ENCODE data around the gene ABCC4.
"Not testable (repeated sequence)": the region's sequence is repeated elsewhere in the genome, so short reads cannot be mapped to it uniquely, and the experiment has no call there.

DNA sequence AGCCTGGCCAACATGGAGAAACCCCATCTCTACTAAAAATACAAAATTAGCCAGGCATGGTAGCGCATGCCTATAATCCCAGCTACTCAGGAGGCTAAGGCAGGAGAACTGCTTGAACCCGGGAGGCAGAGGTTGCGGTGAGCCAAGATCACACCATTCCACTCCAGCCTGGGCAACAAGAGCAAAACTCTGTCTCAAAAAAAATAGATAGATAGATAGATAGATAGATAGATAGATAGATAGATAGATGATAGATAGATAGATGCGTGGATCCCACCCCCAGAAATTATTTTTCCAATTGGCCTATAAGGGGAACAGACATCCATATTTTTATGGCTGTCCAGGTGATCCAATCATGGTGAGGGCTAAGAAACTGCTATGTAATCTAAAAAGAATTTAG, 11.3 kb downstream of the ABCC4 start:
- not testable (repeated sequence) for TF ChIP-seq SP1 (IDR thresholded peaks at IDR 0.05); NFRKB (IDR thresholded peaks at IDR 0.05); BHLHE40 (IDR thresholded peaks at IDR 0.05; ENCODE audit: borderline replicate concordance); FOXM1 (IDR thresholded peaks at IDR 0.05; ENCODE audit: borderline replicate concordance)

Data from HEK293T (cell line).